ENCODE results near the gene NES.
A peak's percentile ranks its signal among the peaks of the same experiment; 100 is the strongest.

NES gene

GRCh38 chr1:156646738-156647211 lies 30.4 kb downstream of the NES start:
- H3K27me3 Mint-ChIP-seq, result peaks cover 98% of the 10 kb centered on the region
- no peaks in the 10 kb centered on the region for H3K36me3 Mint-ChIP-seq
- peaks cover 26% of the 10 kb centered on the region for H3K4me1 Mint-ChIP-seq
- H3K9me3 Mint-ChIP-seq, result no peaks in the 10 kb centered on the region
- H3K27ac Mint-ChIP-seq, result no peak overlapping the region
- DNase-seq, result no peak
- no peak overlapping the region for H3K4me3 Mint-ChIP-seq
- CTCF ChIA-PET, result interaction anchor here (1.8 to 3.1 kb wide), 2 partner anchors 13 kb away, joined by 7 to 20 read pairs; no protein-coding TSS in a partner anchor

- DNase-seq, result no peak
- Mint-ChIP-seq H3K4me3 (no peak overlapping the region), H3K27me3 (peaks cover 98% of the 10 kb centered on the region), H3K36me3 (no peaks in the 10 kb centered on the region), H3K4me1 (peaks cover 33% of the 10 kb centered on the region), H3K9me3 (no peaks in the 10 kb centered on the region), H3K27ac (no peak overlapping the region)
- CTCF ChIA-PET, result interaction anchor here (1.3 to 5.5 kb wide), 4 partner anchors 14 to 33 kb away, joined by 3 to 47 read pairs (median 5); no protein-coding TSS in a partner anchor
Observed at GRCh38 chr1:156645666-156646065, 31.5 kb downstream of the NES start.

GRCh38 chr1:156645056-156645455 lies 32.2 kb downstream of the NES start:
- Mint-ChIP-seq H3K36me3 (no peaks in the 10 kb centered on the region), H3K4me1 (peaks cover 33% of the 10 kb centered on the region), H3K9me3 (no peaks in the 10 kb centered on the region), H3K4me3 (no peak overlapping the region), H3K27me3 (peaks cover 98% of the 10 kb centered on the region), H3K27ac (no peak overlapping the region)
- no peak for DNase-seq
- CTCF ChIA-PET, result interaction anchor here (1.3 to 5.5 kb wide), 5 partner anchors 14 to 33 kb away, joined by 3 to 47 read pairs (median 7); no protein-coding TSS in a partner anchor

GRCh38 chr1:156644640-156645039 lies 32.6 kb downstream of the NES start:
- no peak overlapping the region for H3K27ac Mint-ChIP-seq
- CTCF ChIA-PET, result interaction anchor here (1.1 to 5.5 kb wide), 6 partner anchors 11 to 45 kb away, joined by 3 to 47 read pairs (median 8); no protein-coding TSS in a partner anchor
- peaks cover 33% of the 10 kb centered on the region for H3K4me1 Mint-ChIP-seq

GRCh38 chr1:156644146-156644545 lies 33.1 kb downstream of the NES start:
- H3K36me3 Mint-ChIP-seq, result no peaks in the 10 kb centered on the region
- H3K27ac Mint-ChIP-seq, result no peak overlapping the region
- peaks cover 98% of the 10 kb centered on the region for H3K27me3 Mint-ChIP-seq
- no peak for DNase-seq
- H3K4me3 Mint-ChIP-seq, result no peak overlapping the region
- no peaks in the 10 kb centered on the region for H3K9me3 Mint-ChIP-seq
- CTCF ChIA-PET, result interaction anchor here (0.7 to 5.5 kb wide), 11 partner anchors 10 to 257 kb away, joined by 3 to 47 read pairs (median 7); partner anchors contain the start of genes HAPLN2 and INSRR
- H3K4me1 Mint-ChIP-seq, result peaks cover 33% of the 10 kb centered on the region

More at GRCh38 chr1:156644640-156645039, 32.6 kb downstream of the NES start:
- peaks cover 98% of the 10 kb centered on the region for H3K27me3 Mint-ChIP-seq
- no peak for DNase-seq
- no peaks in the 10 kb centered on the region for H3K9me3 Mint-ChIP-seq
- H3K36me3 Mint-ChIP-seq, result no peaks in the 10 kb centered on the region
- no peak overlapping the region for H3K4me3 Mint-ChIP-seq

- Mint-ChIP-seq H3K9me3 (no peaks in the 10 kb centered on the region), H3K36me3 (no peaks in the 10 kb centered on the region), H3K4me3 (no peak overlapping the region), H3K4me1 (peaks cover 33% of the 10 kb centered on the region), H3K27me3 (peaks cover 98% of the 10 kb centered on the region), H3K27ac (no peak overlapping the region)
- CTCF ChIA-PET, result interaction anchor here (0.7 to 5.5 kb wide), 11 partner anchors 9 to 257 kb away, joined by 3 to 47 read pairs (median 7); partner anchors contain the start of genes HAPLN2 and INSRR
- peak; percentile 68 for DNase-seq
Observed at GRCh38 chr1:156643778-156644092, 33.5 kb downstream of the NES start.

- CTCF ChIA-PET, result interaction anchor here (0.7 to 5.5 kb wide), 13 partner anchors 9 to 256 kb away, joined by 3 to 47 read pairs (median 6); partner anchors contain the start of genes HAPLN2 and INSRR
- Mint-ChIP-seq H3K4me1 (peaks cover 33% of the 10 kb centered on the region), H3K9me3 (no peaks in the 10 kb centered on the region), H3K4me3 (no peak overlapping the region), H3K36me3 (no peaks in the 10 kb centered on the region), H3K27ac (no peak overlapping the region), H3K27me3 (peaks cover 98% of the 10 kb centered on the region)
- DNase-seq, result no peak
Observed at GRCh38 chr1:156643049-156643777, 34.0 kb downstream of the NES start.

- no peak overlapping the region for H3K4me3 Mint-ChIP-seq
- H3K36me3 Mint-ChIP-seq, result no peaks in the 10 kb centered on the region
- H3K9me3 Mint-ChIP-seq, result no peaks in the 10 kb centered on the region
- CTCF ChIA-PET, result interaction anchor here (1.0 to 5.5 kb wide), 8 partner anchors 13 to 217 kb away, joined by 3 to 47 read pairs (median 10); partner anchors contain the start of genes HAPLN2 and INSRR
- no peak for DNase-seq
- H3K27ac Mint-ChIP-seq, result no peak overlapping the region
- peaks cover 33% of the 10 kb centered on the region for H3K4me1 Mint-ChIP-seq
- peaks cover 96% of the 10 kb centered on the region for H3K27me3 Mint-ChIP-seq
Observed at GRCh38 chr1:156642265-156643048, 34.8 kb downstream of the NES start.

GRCh38 chr1:156641761-156642264 lies 35.4 kb downstream of the NES start, which contains the start of gene BCAN:
Gene BCAN, plus strand, starts transcription at chr1:156642117. Its CDS starts 3,938 bp downstream, at chr1:156646055.
- CTCF ChIA-PET, result interaction anchor here (1.0 to 5.5 kb wide), 6 partner anchors 13 to 36 kb away, joined by 3 to 47 read pairs (median 3); no protein-coding TSS in a partner anchor
- no peak within 1 kb of the TSS for H3K4me3 Mint-ChIP-seq
- DNase-seq, result peak; percentile 38

GRCh38 chr1:156640842-156641706 lies 36.1 kb downstream of the NES start:
- no peak for DNase-seq
- Mint-ChIP-seq H3K27ac (no peak overlapping the region), H3K9me3 (no peaks in the 10 kb centered on the region), H3K4me1 (peaks cover 33% of the 10 kb centered on the region), H3K27me3 (peaks cover 94% of the 10 kb centered on the region), H3K36me3 (no peaks in the 10 kb centered on the region), H3K4me3 (no peak overlapping the region)
- CTCF ChIA-PET, result interaction anchor here (1.0 to 5.5 kb wide), 4 partner anchors 14 to 36 kb away, joined by 3 to 47 read pairs (median 10); no protein-coding TSS in a partner anchor

More at GRCh38 chr1:156641761-156642264, 35.4 kb downstream of the NES start, which contains the start of gene BCAN:
- no peaks in the 10 kb centered on the region for H3K36me3 Mint-ChIP-seq
- H3K27ac Mint-ChIP-seq, result peak within 1 kb of the TSS; percentile 68
- peaks cover 33% of the 10 kb centered on the region for H3K4me1 Mint-ChIP-seq
- H3K27me3 Mint-ChIP-seq, result peaks cover 94% of the 10 kb centered on the region
- H3K9me3 Mint-ChIP-seq, result no peaks in the 10 kb centered on the region

- H3K4me1 Mint-ChIP-seq, result peaks cover 30% of the 10 kb centered on the region
- H3K4me3 Mint-ChIP-seq, result no peak overlapping the region
- peaks cover 91% of the 10 kb centered on the region for H3K27me3 Mint-ChIP-seq
- no peaks in the 10 kb centered on the region for H3K36me3 Mint-ChIP-seq
- CTCF ChIA-PET, result interaction anchor here (1.0 to 1.5 kb wide), 3 partner anchors 12 to 50 kb away, joined by 3 to 5 read pairs (median 4); no protein-coding TSS in a partner anchor
- H3K9me3 Mint-ChIP-seq, result no peaks in the 10 kb centered on the region
- no peak for DNase-seq
- H3K27ac Mint-ChIP-seq, result no peak overlapping the region
Observed at GRCh38 chr1:156639601-156640101, 37.6 kb downstream of the NES start.

GRCh38 chr1:156638189-156638985 lies 38.8 kb downstream of the NES start:
- Mint-ChIP-seq H3K9me3 (no peaks in the 10 kb centered on the region), H3K27ac (no peak overlapping the region), H3K4me1 (peaks cover 18% of the 10 kb centered on the region), H3K27me3 (peaks cover 89% of the 10 kb centered on the region), H3K36me3 (no peaks in the 10 kb centered on the region), H3K4me3 (no peak overlapping the region)
- no peak for DNase-seq
- CTCF ChIA-PET, result interaction anchor here (0.9 kb wide), 1 partner anchor 14 kb away, joined by 3 read pairs; no protein-coding TSS in a partner anchor
